A549 (cell line): ENCODE measurements around the gene CSGALNACT2. TPM values are rescaled to one million over a fixed set of nuclear protein-coding genes. Genes with fewer than 3 reads are reported as not detected.

Experiments used
- ATAC-seq, 2 experiments: fragments of 200-7000 bp in 1 of 2; fragments of >200 bp in 1 of 2; cut with Nextera tagmentation in 1 of 2; cut with Tn5 transposase in 1 of 2; 3 replicates each; pipeline versions ENCODE4 v1.8.0 to v1.9.1; 2018 to 2020; ENCODE audit warnings: mild to moderate bottlenecking in 1 of 2, moderate library complexity in 1 of 2
- CTCF ChIA-PET: fragments of 300-600 bp; sonication (Branson Sonifier 250); formaldehyde crosslinking; extraction: SDS; loops from one replicate; lab custom pipeline; 2021; ENCODE audit warnings: antibody characterized with exemption, inconsistent platforms; lab: Yijun Ruan, JAX
- POLR2A ChIA-PET: fragments of 350-600 bp; formaldehyde crosslinking; extraction: SDS; loops from one replicate; lab custom pipeline; 2021; ENCODE audit warnings: antibody characterized with exemption, inconsistent platforms; lab: Yijun Ruan, JAX
- DNase-seq, 2 experiments: peaks; one replicate each; pipeline versions ENCODE4 v3.0.0 to v3.0.0-alpha.2; 2011 to 2016; ENCODE audit warnings: low read depth in 1 of 2, low spot score in 1 of 2
- FAIRE-seq: peaks from 2 replicates; lab custom pipeline; 2011; peaks lifted over from hg19 to GRCh38; lab: Jason Lieb, UNC
- H3K27ac ChIP-seq, 2 experiments: fragments of >200 bp; sonication (Bioruptor Twin); formaldehyde crosslinking; 3 replicates each; pipeline ENCODE4 v1.5.1; 2016 to 2017
- H3K4me1 ChIP-seq: fragments of >200 bp; sonication (Bioruptor Twin); formaldehyde crosslinking; 3 replicates; pipeline ENCODE4 v1.6.1; 2016
- H3K4me2 ChIP-seq: fragments of >200 bp; sonication (Bioruptor Twin); formaldehyde crosslinking; 3 replicates; pipeline ENCODE4 v1.6.1; 2016
- H3K4me3 ChIP-seq: fragments of >200 bp; sonication (Bioruptor Twin); formaldehyde crosslinking; 3 replicates; pipeline ENCODE4 v1.5.1; 2016
- H3K9me3 ChIP-seq: fragments of >200 bp; sonication (Bioruptor Twin); formaldehyde crosslinking; 3 replicates; pipeline ENCODE4 v1.6.1; 2016
- ATOH8 ChIP-seq: fragments of 250-450 bp; sonication (Bioruptor Pico); IDR thresholded peaks from 2 replicates; pipeline ENCODE4 v1.5.0; 2020; ENCODE audit warnings: low read depth, mild to moderate bottlenecking, moderate library complexity
- CHD4 ChIP-seq: fragments of 200-600 bp; sonication (generic); IDR thresholded peaks from 2 replicates; pipeline ENCODE4 v1.6.1; 2016; ENCODE audit warnings: antibody characterized with exemption, mild to moderate bottlenecking, borderline replicate concordance
- ELK1 ChIP-seq: fragments of 150-350 bp; IDR thresholded peaks from 2 replicates; pipeline ENCODE4 v1.6.1; 2014; ENCODE audit warnings: low read depth, mild to moderate bottlenecking, low read length
- EP300 ChIP-seq, 2 experiments: fragments of >200 bp; sonication (Bioruptor Twin); formaldehyde crosslinking; IDR thresholded peaks; 2 replicates in 1 of 2; 3 replicates in 1 of 2; pipeline ENCODE4 v1.6.1; 2016 to 2017
- FOSB ChIP-seq: fragments of 250-450 bp; sonication (Bioruptor Pico); IDR thresholded peaks from 2 replicates; pipeline ENCODE4 v1.5.0; 2020; ENCODE audit warnings: mild to moderate bottlenecking, moderate library complexity
- FOXS1 ChIP-seq: fragments of 250-450 bp; sonication (Bioruptor Pico); IDR thresholded peaks from 2 replicates; pipeline ENCODE4 v1.5.0; 2020; ENCODE audit warnings: mild to moderate bottlenecking, moderate library complexity
- GATA3 ChIP-seq: IDR thresholded peaks from 2 replicates; pipeline ENCODE4 v1.6.1; 2012; ENCODE audit warnings: borderline replicate concordance
- HDAC2 ChIP-seq: fragments of 200-600 bp; sonication (generic); IDR thresholded peaks from 2 replicates; pipeline ENCODE4 v1.6.1; 2016
- HEYL ChIP-seq: fragments of 250-450 bp; sonication (Bioruptor Pico); IDR thresholded peaks from 2 replicates; pipeline ENCODE4 v1.8.0; 2021; ENCODE audit warnings: mild to moderate bottlenecking, moderate library complexity
- JUNB ChIP-seq: fragments of >200 bp; sonication (Bioruptor Twin); formaldehyde crosslinking; IDR thresholded peaks from 2 replicates; pipeline ENCODE4 v1.6.1; 2016
- KDM1A ChIP-seq: fragments of 200-600 bp; sonication (generic); IDR thresholded peaks from 2 replicates; pipeline ENCODE4 v1.6.1; 2016; ENCODE audit warnings: low read depth, mild to moderate bottlenecking
- MAFK ChIP-seq: fragments of 450-650 bp; IDR thresholded peaks from 2 replicates; pipeline ENCODE4 v1.6.1; 2014; ENCODE audit not compliant: partially characterized antibody
- MAX ChIP-seq: IDR thresholded peaks from 2 replicates; pipeline ENCODE4 v1.6.1; 2012
- MAZ ChIP-seq: fragments of 150-350 bp; IDR thresholded peaks from 2 replicates; pipeline ENCODE4 v1.6.1; 2014; ENCODE audit warnings: antibody characterized with exemption, low read depth, low read length, borderline replicate concordance
- MYC ChIP-seq: IDR thresholded peaks from 2 replicates; pipeline ENCODE4 v1.6.1; 2012; ENCODE audit warnings: mild to moderate bottlenecking, inconsistent platforms, low read length, improper control_type of control experiment, borderline replicate concordance
- NPAS2 ChIP-seq: fragments of 250-450 bp; sonication (Bioruptor Pico); IDR thresholded peaks from 2 replicates; pipeline ENCODE4 v1.8.0; 2022; ENCODE audit warnings: mild to moderate bottlenecking, moderate library complexity, borderline replicate concordance
- PHF8 ChIP-seq: fragments of 200-600 bp; sonication (generic); IDR thresholded peaks from 2 replicates; pipeline ENCODE4 v1.6.1; 2016; ENCODE audit warnings: low read depth, mild to moderate bottlenecking, antibody characterized with exemption, moderate library complexity, borderline replicate concordance
- POLR2AphosphoS2 ChIP-seq: conservative IDR thresholded peaks from 2 replicates; pipeline ENCODE4 v1.6.1; 2012; ENCODE audit warnings: low read length, improper control_type of control experiment, inconsistent platforms
- RCOR1 ChIP-seq: fragments of 150-350 bp; IDR thresholded peaks from 2 replicates; pipeline ENCODE4 v1.6.1; 2014; ENCODE audit warnings: antibody characterized with exemption, low read length, low read depth
- REST ChIP-seq: fragments of 200-600 bp; sonication (generic); IDR thresholded peaks from 2 replicates; pipeline ENCODE4 v1.6.1; 2016; ENCODE audit warnings: antibody characterized with exemption, mild to moderate bottlenecking, moderate library complexity
- RNF2 ChIP-seq: fragments of 200-600 bp; sonication (generic); IDR thresholded peaks from 2 replicates; pipeline ENCODE4 v1.6.1; 2016; ENCODE audit warnings: low read depth, mild to moderate bottlenecking, antibody characterized with exemption, moderate library complexity, borderline replicate concordance
- SREBF2 ChIP-seq: fragments of 450-650 bp; IDR thresholded peaks from 2 replicates; pipeline ENCODE4 v1.6.1; 2014; ENCODE audit warnings: mild to moderate bottlenecking, moderate library complexity
- USF2 ChIP-seq: fragments of 450-650 bp; IDR thresholded peaks from 2 replicates; pipeline ENCODE4 v1.6.1; 2014; ENCODE audit warnings: antibody characterized with exemption
- ZFP36 ChIP-seq: fragments of 450-650 bp; IDR thresholded peaks from 2 replicates; pipeline ENCODE4 v1.6.1; 2014; ENCODE audit warnings: borderline replicate concordance; ENCODE audit not compliant: partially characterized antibody
- ZNF302 ChIP-seq: fragments of 250-450 bp; sonication (Bioruptor Pico); IDR thresholded peaks from 2 replicates; pipeline ENCODE4 v1.9.0; 2021; ENCODE audit warnings: inconsistent platforms, mild to moderate bottlenecking, moderate library complexity
- ZSCAN20 ChIP-seq: fragments of 250-450 bp; sonication (Bioruptor Pico); IDR thresholded peaks from 2 replicates; pipeline ENCODE4 v1.8.0; 2022; ENCODE audit warnings: mild to moderate bottlenecking, moderate library complexity
- WGBS: methylation state at CpG from one replicate; pipeline ENCODE4 v1.1.6; 2017; ENCODE audit errors: missing lambda C conversion rate; 5-methylcytosine and 5-hydroxymethylcytosine counted together
- polyA plus RNA-seq, 4 experiments: library from polyadenylated mRNA; depleted of rRNA in 3 of 4; stranded (reverse); fragments of >200 nt; fragmentation: RNase III in 1 of 4; extraction: RNeasy Plus Mini Kit Qiagen cat#74134 plus additional on column Dnase treatment in 1 of 4; gene quantifications; 2 replicates in 3 of 4; 3 replicates in 1 of 4; pipeline ENCODE4 v1.2.3, GENCODE V29; 2011 to 2017
- TF ChIP-seq, protein P1 (sequence below): fragments of >200 bp; sonication (Bioruptor Twin); formaldehyde crosslinking; IDR thresholded peaks from 3 replicates; pipeline ENCODE4 v1.5.1; 2016

CSGALNACT2 gene
- polyA plus RNA-seq, 2 of the 4 experiments (the other 2 are of a cell fraction): 11.2 to 29.9 TPM

DNA sequence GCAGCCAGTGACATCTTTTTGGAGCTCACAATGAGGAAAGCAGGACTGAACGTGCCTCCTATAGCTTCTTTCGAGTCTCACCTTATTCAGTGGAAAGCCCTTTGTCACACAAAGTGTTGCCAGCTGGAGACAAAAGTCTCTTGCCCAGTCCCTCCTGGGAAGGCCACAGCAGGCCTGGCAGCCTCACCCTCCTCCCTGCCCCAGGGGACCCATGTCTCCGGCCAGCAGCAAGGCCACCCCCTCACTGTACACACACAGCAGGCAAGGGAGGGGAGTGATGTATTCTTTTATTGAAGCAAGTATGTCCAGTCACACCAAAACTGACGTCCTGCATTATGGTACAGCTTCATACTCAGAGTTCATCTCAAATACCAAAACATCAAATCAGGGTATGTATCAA, 56.0 kb downstream of the CSGALNACT2 start:
- POLR2A ChIA-PET: interaction anchor here (0.6 kb wide), 1 partner anchor 65 kb away, joined by 3 read pairs; no protein-coding TSS in a partner anchor
- Histone ChIP-seq H3K4me3 (no peak overlapping the region), H3K4me1 (no peaks in the 10 kb centered on the region), H3K9me3 (no peaks in the 10 kb centered on the region), H3K4me2 (no peak overlapping the region), H3K27ac (no peak overlapping the region)
- ATAC-seq (no peak), DNase-seq (no peak), FAIRE-seq (no peak)
- TF ChIP-seq MAX (no peak), GATA3 (no peak), FOXS1 (no peak), REST (no peak), ZSCAN20 (CRISPR knock-in tag) (no peak), ATOH8 (CRISPR knock-in tag) (no peak), ZNF302 (CRISPR knock-in tag) (no peak), PHF8 (no peak), ZFP36 (no peak), MAZ (no peak)
- TF ChIP-seq, protein P1, sequence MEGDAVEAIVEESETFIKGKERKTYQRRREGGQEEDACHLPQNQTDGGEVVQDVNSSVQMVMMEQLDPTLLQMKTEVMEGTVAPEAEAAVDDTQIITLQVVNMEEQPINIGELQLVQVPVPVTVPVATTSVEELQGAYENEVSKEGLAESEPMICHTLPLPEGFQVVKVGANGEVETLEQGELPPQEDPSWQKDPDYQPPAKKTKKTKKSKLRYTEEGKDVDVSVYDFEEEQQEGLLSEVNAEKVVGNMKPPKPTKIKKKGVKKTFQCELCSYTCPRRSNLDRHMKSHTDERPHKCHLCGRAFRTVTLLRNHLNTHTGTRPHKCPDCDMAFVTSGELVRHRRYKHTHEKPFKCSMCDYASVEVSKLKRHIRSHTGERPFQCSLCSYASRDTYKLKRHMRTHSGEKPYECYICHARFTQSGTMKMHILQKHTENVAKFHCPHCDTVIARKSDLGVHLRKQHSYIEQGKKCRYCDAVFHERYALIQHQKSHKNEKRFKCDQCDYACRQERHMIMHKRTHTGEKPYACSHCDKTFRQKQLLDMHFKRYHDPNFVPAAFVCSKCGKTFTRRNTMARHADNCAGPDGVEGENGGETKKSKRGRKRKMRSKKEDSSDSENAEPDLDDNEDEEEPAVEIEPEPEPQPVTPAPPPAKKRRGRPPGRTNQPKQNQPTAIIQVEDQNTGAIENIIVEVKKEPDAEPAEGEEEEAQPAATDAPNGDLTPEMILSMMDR: no peak
- CTCF ChIA-PET: interaction anchor here (0.5 to 4.5 kb wide), 4 partner anchors 11 to 90 kb away, joined by 3 to 39 read pairs (median 4); no protein-coding TSS in a partner anchor
- WGBS: 78% methylated on average over 3 of the region's 4 CpGs

DNA sequence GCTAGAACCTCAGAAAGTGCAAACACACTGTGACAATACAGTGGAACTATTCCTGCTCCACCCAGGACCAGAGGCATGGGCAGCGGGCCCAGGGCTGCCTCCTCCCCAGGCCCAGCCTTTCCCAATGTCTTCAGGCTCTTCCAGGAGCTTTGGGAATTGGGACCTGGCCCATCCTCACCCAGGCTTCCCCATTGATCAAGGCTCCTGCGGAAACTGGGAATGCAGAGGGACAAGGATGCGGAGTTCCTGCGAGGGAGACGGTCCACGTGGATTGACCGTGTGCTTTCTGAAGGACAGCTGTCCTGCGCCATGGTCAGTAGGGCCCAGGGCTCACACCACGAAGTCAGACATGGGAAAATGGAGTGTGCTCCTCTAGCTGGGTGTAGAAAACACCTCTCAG, 56.6 kb downstream of the CSGALNACT2 start:
- ChIA-PET POLR2A (no interaction called here), CTCF (interaction anchor here (1.8 to 4.5 kb wide), 2 partner anchors 11 to 27 kb away, joined by 5 to 39 read pairs; no protein-coding TSS in a partner anchor)
- no peak overlapping the region for H3K27ac ChIP-seq
- FAIRE-seq (no peak), ATAC-seq (no peak), DNase-seq (no peak)
- H3K9me3 ChIP-seq: no peaks in the 10 kb centered on the region
- H3K4me3 ChIP-seq: no peak overlapping the region
- no peak overlapping the region for H3K4me2 ChIP-seq
- no peaks in the 10 kb centered on the region for H3K4me1 ChIP-seq
- 83% methylated on average over 9 of the region's 9 CpGs for WGBS
- TF ChIP-seq ATOH8 (CRISPR knock-in tag) (no peak), ELK1 (no peak), FOSB (CRISPR knock-in tag) (no peak), USF2 (no peak), SREBF2 (no peak), KDM1A (no peak), POLR2AphosphoS2 (no peak), FOXS1 (no peak), HEYL (CRISPR knock-in tag) (no peak), EP300 (IDR thresholded peaks at IDR 0.05) (no peak), NPAS2 (no peak), HDAC2 (no peak), GATA3 (no peak), JUNB (no peak), CHD4 (no peak), MYC (no peak), RNF2 (no peak), RCOR1 (no peak), MAFK (no peak)
